Suprapubic skin (tissue), 4 donors: ENCODE results near the gene LHPP.

Experiments
- POLR2A ChIP-seq, 2 donors: fragments of 450-650 bp; IDR thresholded peaks; one replicate each; pipeline ENCODE4 v1.6.1; 2017; ENCODE audit warnings: antibody characterized with exemption in 2 of 2, mild to moderate bottlenecking in 2 of 2, moderate library complexity in 2 of 2
- POLR2AphosphoS5 ChIP-seq, 3 donors: sonication (generic); formaldehyde crosslinking; IDR thresholded peaks; one replicate each; pipeline ENCODE4 v1.6.1; 2017; ENCODE audit warnings: antibody characterized with exemption in 3 of 3
- TF ChIP-seq, protein P1 (sequence below), 2 donors: fragments of 200-600 bp in 1 of 2; fragments of 450-650 bp in 1 of 2; sonication (generic) in 1 of 2; IDR thresholded peaks; one replicate each; pipeline ENCODE4 v1.5.1; 2016 to 2019; ENCODE audit warnings: antibody characterized with exemption in 2 of 2, mild to moderate bottlenecking in 1 of 2, moderate library complexity in 1 of 2

DNA sequence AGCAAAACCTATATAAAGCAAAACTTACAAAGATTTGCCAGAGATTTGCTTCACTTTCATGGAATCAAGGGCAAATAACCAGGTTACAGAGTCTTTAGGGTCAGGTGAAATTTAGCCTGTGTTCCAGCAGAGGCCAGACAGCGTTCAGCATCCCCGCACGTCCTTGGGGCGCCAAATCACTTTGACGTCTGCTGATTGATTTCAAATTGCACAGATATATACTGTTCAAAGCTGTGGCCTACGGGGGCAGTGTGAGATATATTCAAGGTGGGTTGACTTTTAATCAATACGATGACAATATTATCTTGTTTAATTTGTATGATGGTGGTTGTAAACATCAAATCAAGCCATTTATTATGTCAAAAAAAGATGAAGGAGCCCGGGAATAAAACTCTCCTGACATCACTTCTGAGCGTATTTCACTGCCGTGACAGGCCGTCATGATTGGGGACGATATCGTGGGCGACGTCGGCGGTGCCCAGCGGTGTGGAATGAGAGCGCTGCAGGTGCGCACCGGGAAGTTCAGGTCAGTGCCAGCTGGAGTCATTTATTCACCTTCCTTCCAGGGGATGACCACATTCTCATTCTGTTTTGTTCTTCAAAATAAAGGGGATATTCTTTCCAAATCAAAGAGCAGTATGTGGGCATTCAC is 55.2 kb downstream of the LHPP start:
- TF ChIP-seq, protein P1, sequence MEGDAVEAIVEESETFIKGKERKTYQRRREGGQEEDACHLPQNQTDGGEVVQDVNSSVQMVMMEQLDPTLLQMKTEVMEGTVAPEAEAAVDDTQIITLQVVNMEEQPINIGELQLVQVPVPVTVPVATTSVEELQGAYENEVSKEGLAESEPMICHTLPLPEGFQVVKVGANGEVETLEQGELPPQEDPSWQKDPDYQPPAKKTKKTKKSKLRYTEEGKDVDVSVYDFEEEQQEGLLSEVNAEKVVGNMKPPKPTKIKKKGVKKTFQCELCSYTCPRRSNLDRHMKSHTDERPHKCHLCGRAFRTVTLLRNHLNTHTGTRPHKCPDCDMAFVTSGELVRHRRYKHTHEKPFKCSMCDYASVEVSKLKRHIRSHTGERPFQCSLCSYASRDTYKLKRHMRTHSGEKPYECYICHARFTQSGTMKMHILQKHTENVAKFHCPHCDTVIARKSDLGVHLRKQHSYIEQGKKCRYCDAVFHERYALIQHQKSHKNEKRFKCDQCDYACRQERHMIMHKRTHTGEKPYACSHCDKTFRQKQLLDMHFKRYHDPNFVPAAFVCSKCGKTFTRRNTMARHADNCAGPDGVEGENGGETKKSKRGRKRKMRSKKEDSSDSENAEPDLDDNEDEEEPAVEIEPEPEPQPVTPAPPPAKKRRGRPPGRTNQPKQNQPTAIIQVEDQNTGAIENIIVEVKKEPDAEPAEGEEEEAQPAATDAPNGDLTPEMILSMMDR (IDR thresholded peaks at IDR 0.05): no peak
- no peak for TF ChIP-seq POLR2AphosphoS5 (IDR thresholded peaks at IDR 0.05)
- TF ChIP-seq POLR2A (IDR thresholded peaks at IDR 0.05): no peak
